ENCODE data around the gene ALX3.
A peak's percentile ranks its signal among the peaks of the same experiment; 100 is the strongest.

ALX3 gene

GRCh38 chr1:110047463-110047862 is 23.0 kb downstream of the ALX3 start:
- peak; percentile 21 for TF ChIP-seq CTCF (conservative IDR thresholded peaks at IDR 0.05; ENCODE audit: low read depth, low read length)
- DNase-seq (ENCODE audit: low read depth) = no peak
- no peak overlapping the region for H3K4me3 ChIP-seq (ENCODE audit: low read depth, low read length)

- H3K4me3 ChIP-seq (ENCODE audit: low read depth, low read length) = no peak overlapping the region
- TF ChIP-seq CTCF (conservative IDR thresholded peaks at IDR 0.05; ENCODE audit: low read depth, low read length) = no peak
- no peak for DNase-seq (ENCODE audit: low read depth)
Observed at GRCh38 chr1:110043016-110043415, 27.5 kb downstream of the ALX3 start.

GRCh38 chr1:110040548-110040947 is 29.9 kb downstream of the ALX3 start:
- DNase-seq (ENCODE audit: low read depth) = no peak
- H3K4me3 ChIP-seq (ENCODE audit: low read depth, low read length) = no peak overlapping the region
- no peak for TF ChIP-seq CTCF (conservative IDR thresholded peaks at IDR 0.05; ENCODE audit: low read depth, low read length)

- TF ChIP-seq CTCF (conservative IDR thresholded peaks at IDR 0.05; ENCODE audit: low read depth, low read length) = no peak
- DNase-seq (ENCODE audit: low read depth) = no peak
- no peak overlapping the region for H3K4me3 ChIP-seq (ENCODE audit: low read depth, low read length)
Observed at GRCh38 chr1:110039641-110040040, 30.8 kb downstream of the ALX3 start.

GRCh38 chr1:110038271-110038670 is 32.2 kb downstream of the ALX3 start:
- DNase-seq (ENCODE audit: low read depth) = no peak
- no peak overlapping the region for H3K4me3 ChIP-seq (ENCODE audit: low read depth, low read length)
- no peak for TF ChIP-seq CTCF (conservative IDR thresholded peaks at IDR 0.05; ENCODE audit: low read depth, low read length)

GRCh38 chr1:110035236-110035752 is 35.2 kb downstream of the ALX3 start:
- no peak for DNase-seq (ENCODE audit: low read depth)
- TF ChIP-seq CTCF (conservative IDR thresholded peaks at IDR 0.05; ENCODE audit: low read depth, low read length) = no peak
- peak overlapping the region; percentile 82 for H3K4me3 ChIP-seq (ENCODE audit: low read depth, low read length)

GRCh38 chr1:110034451-110035235 is 35.8 kb downstream of the ALX3 start, which contains the start of gene STRIP1:
STRIP1 (plus strand) TSS chr1:110034624; CDS start chr1:110034638, 14 bp downstream.
- no peak for TF ChIP-seq CTCF (conservative IDR thresholded peaks at IDR 0.05; ENCODE audit: low read depth, low read length)

More at GRCh38 chr1:110034451-110035235, 35.8 kb downstream of the ALX3 start, which contains the start of gene STRIP1:
- peak; percentile 98 for DNase-seq (ENCODE audit: low read depth)
- H3K4me3 ChIP-seq (ENCODE audit: low read depth, low read length) = peak within 1 kb of the TSS; percentile 82
